K562 (cell line): Measurements from ENCODE around the gene KLKB1. TPM values are rescaled to one million over a fixed set of nuclear protein-coding genes. Genes with fewer than 3 reads are reported as not detected.

Source experiments
- KLF6 ChIP-seq: fragments of 250-450 bp; sonication (Bioruptor Pico); IDR thresholded peaks from 2 replicates; pipeline ENCODE4 v1.4.0; 2020; ENCODE audit warnings: mild to moderate bottlenecking, moderate library complexity, borderline replicate concordance
- polyA plus RNA-seq, 8 experiments: library from polyadenylated mRNA; depleted of rRNA in 4 of 8; stranded (reverse) in 5 of 8; unstranded in 3 of 8; fragments of >200 nt; fragmentation: Nextera tagmentation in 2 of 8; fragmentation: Illumina TruSeq in 1 of 8; extraction: Ambion mirVana in 2 of 8; extraction: Trizol in 1 of 8; gene quantifications; 2 replicates each; pipeline versions ENCODE4 v1.2.1 to v1.2.3, GENCODE V29; 2011 to 2014; ENCODE audit warnings: inconsistent platforms in 1 of 8, missing spikeins in 1 of 8
- total RNA-seq, 7 experiments: library from RNA; depleted of rRNA in 6 of 7; stranded (reverse); fragments of >200 nt in 6 of 7; fragmentation: Illumina TruSeq in 2 of 7; extraction: Trizol in 2 of 7; gene quantifications; 2 replicates each; pipeline versions ENCODE4 v1.2.1 to v1.2.3, GENCODE V29; 2011 to 2021; ENCODE audit warnings: low replicate concordance in 1 of 7
- TF ChIP-seq, protein P1 (sequence below): fragments of 450-650 bp; IDR thresholded peaks from 2 replicates; pipeline ENCODE4 v1.6.1; 2018; ENCODE audit not compliant: partially characterized antibody
- TF ChIP-seq, protein P2 (sequence below), 2 experiments: fragments of 450-650 bp; IDR thresholded peaks; 2 replicates each; pipeline ENCODE4 v1.6.1; 2016
- TF ChIP-seq, protein P3 (sequence below): conservative IDR thresholded peaks from 2 replicates; pipeline ENCODE4 v1.6.1; 2011; ENCODE audit warnings: low read depth, mild to moderate bottlenecking, low read length; ENCODE audit not compliant: control insufficient read depth
- TF ChIP-seq, protein P4 (sequence below): fragments of 250-450 bp; sonication (Bioruptor Pico); IDR thresholded peaks from 2 replicates; pipeline ENCODE4 v1.5.0; 2021; ENCODE audit warnings: mild to moderate bottlenecking, moderate library complexity

The KLKB1 gene
- total and polyA plus RNA-seq, 9 of the 15 experiments (the other 6 are each of a cell fraction or from before 2014, with no cell fraction given) = 0.27 TPM; not detected in 8

DNA sequence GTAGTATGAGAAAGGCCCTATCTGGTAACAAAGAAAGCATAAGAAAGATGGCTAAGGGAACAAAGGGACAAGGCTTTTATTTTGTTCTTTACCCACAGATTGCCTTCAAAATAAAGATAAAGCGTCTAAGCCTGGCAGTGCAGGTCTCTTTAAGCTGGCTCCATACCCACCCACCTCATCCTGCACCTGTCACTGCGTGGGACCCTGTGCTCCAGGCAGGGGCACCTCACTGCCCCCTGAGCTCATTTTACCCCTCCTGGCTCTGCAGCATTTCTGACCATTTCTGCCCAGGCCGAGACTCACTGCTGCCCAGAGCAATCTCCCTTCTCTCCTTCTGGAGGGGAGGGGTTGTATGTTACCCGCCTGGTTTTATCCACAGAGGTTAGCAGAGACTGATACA lies 37.7 kb upstream of the KLKB1 start (continued):
- TF ChIP-seq, protein P1, sequence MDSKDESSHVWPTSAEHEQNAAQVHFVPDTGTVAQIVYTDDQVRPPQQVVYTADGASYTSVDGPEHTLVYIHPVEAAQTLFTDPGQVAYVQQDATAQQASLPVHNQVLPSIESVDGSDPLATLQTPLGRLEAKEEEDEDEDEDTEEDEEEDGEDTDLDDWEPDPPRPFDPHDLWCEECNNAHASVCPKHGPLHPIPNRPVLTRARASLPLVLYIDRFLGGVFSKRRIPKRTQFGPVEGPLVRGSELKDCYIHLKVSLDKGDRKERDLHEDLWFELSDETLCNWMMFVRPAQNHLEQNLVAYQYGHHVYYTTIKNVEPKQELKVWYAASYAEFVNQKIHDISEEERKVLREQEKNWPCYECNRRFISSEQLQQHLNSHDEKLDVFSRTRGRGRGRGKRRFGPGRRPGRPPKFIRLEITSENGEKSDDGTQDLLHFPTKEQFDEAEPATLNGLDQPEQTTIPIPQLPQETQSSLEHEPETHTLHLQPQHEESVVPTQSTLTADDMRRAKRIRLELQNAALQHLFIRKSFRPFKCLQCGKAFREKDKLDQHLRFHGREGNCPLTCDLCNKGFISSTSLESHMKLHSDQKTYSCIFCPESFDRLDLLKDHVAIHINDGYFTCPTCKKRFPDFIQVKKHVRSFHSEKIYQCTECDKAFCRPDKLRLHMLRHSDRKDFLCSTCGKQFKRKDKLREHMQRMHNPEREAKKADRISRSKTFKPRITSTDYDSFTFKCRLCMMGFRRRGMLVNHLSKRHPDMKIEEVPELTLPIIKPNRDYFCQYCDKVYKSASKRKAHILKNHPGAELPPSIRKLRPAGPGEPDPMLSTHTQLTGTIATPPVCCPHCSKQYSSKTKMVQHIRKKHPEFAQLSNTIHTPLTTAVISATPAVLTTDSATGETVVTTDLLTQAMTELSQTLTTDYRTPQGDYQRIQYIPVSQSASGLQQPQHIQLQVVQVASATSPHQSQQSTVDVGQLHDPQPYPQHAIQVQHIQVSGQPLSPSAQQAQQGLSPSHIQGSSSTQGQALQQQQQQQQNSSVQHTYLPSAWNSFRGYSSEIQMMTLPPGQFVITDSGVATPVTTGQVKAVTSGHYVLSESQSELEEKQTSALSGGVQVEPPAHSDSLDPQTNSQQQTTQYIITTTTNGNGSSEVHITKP = no peak
- TF ChIP-seq, protein P2, sequence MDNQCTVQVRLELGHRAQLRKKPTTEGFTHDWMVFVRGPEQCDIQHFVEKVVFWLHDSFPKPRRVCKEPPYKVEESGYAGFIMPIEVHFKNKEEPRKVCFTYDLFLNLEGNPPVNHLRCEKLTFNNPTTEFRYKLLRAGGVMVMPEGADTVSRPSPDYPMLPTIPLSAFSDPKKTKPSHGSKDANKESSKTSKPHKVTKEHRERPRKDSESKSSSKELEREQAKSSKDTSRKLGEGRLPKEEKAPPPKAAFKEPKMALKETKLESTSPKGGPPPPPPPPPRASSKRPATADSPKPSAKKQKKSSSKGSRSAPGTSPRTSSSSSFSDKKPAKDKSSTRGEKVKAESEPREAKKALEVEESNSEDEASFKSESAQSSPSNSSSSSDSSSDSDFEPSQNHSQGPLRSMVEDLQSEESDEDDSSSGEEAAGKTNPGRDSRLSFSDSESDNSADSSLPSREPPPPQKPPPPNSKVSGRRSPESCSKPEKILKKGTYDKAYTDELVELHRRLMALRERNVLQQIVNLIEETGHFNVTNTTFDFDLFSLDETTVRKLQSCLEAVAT (IDR thresholded peaks at IDR 0.05) = no peak
- TF ChIP-seq, protein P3, sequence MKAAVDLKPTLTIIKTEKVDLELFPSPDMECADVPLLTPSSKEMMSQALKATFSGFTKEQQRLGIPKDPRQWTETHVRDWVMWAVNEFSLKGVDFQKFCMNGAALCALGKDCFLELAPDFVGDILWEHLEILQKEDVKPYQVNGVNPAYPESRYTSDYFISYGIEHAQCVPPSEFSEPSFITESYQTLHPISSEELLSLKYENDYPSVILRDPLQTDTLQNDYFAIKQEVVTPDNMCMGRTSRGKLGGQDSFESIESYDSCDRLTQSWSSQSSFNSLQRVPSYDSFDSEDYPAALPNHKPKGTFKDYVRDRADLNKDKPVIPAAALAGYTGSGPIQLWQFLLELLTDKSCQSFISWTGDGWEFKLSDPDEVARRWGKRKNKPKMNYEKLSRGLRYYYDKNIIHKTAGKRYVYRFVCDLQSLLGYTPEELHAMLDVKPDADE = no peak
- TF ChIP-seq, protein P4, sequence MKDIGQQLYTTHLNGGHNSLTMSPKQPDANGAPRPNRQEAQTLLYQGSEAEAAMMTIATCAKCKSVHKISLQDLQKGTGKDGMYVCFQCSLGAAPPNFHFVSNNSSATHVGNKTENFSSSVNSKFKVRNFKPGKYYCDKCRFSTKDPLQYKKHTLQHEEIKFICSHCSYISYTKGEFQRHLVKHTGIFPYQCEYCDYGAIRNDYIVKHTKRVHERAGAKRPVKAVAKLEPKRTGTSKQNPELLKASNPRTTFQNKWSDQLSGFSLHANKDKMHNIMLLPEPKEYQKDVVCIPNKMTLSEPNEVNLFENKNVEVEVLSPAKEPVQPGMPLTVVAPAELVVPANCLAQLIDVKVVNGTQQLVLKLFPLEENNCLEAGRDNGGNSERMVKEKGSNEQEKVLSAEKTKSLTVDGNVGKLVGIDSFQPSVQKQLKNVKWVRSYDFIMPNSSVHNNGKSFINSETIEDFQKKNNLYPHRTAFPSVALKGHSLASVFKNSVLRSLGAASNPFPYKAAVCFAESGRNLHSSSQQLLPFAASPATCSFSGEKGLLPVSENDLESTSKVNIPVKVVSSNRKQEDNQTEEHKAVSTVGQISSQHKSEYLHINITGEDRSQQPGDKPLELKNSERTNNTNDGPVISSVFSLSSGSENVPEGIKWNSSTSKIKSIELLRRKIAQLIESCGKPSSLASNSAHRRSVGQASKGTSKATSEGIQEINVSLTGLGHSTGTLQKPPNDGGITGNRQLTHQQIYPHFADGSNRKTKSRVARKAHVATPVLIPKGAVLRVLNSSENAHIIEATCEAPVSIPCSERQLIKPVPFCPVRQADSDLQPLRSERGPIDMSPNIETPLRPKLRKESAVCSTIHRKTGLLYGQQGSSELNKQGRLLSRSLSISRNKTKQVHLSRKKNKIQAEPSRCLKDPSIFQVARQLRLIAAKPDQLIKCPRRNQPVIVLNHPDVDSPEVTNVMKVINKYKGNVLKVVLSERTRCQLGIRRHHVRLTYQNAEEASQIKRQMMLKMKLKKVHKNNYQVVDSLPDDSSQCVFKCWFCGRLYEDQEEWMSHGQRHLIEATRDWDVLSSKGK (CRISPR knock-in tag) = no peak
- TF ChIP-seq KLF6 = no peak
